BE2C (cell line): ENCODE data around the gene NHLRC1.

Source experiments
- DNase-seq: peaks from one replicate; pipeline ENCODE4 v3.0.0-alpha.2; 2020
- H3K27me3 ChIP-seq: fragments of 250-450 bp; sonication (Bioruptor Pico); 2 replicates; pipeline ENCODE4 v1.5.1; 2020; ENCODE audit warnings: mild to moderate bottlenecking
- H3K36me3 ChIP-seq: fragments of 250-450 bp; sonication (Bioruptor Pico); 2 replicates; pipeline ENCODE4 v1.5.1; 2020; ENCODE audit warnings: mild to moderate bottlenecking
- H3K4me1 ChIP-seq: fragments of 250-450 bp; sonication (Bioruptor Pico); 2 replicates; pipeline ENCODE4 v1.5.1; 2020
- H3K4me3 ChIP-seq: 2 replicates; pipeline ENCODE4 v1.5.1; 2011; ENCODE audit warnings: low read depth, low read length
- H3K9me3 ChIP-seq: fragments of 250-450 bp; sonication (Bioruptor Pico); 2 replicates; pipeline ENCODE4 v1.5.1; 2020
- CTCF ChIP-seq: IDR thresholded peaks from 2 replicates; pipeline ENCODE4 v1.5.1; 2012; ENCODE audit warnings: mild to moderate bottlenecking, low read depth, low read length

NHLRC1 gene

GRCh38 chr6:18099511-18099910 is 23.0 kb downstream of the NHLRC1 start:
- no peak for DNase-seq

GRCh38 chr6:18096423-18096822 is 26.1 kb downstream of the NHLRC1 start:
- Histone ChIP-seq H3K27me3 (no peaks in the 10 kb centered on the region), H3K4me1 (no peaks in the 10 kb centered on the region), H3K9me3 (no peaks in the 10 kb centered on the region), H3K36me3 (no peaks in the 10 kb centered on the region), H3K4me3 (no peak overlapping the region)
- no peak for TF ChIP-seq CTCF
- no peak for DNase-seq

More at GRCh38 chr6:18099511-18099910, 23.0 kb downstream of the NHLRC1 start:
- H3K4me3 ChIP-seq: no peak overlapping the region
- no peaks in the 10 kb centered on the region for H3K27me3 ChIP-seq
- no peaks in the 10 kb centered on the region for H3K36me3 ChIP-seq
- TF ChIP-seq CTCF: no peak
- no peaks in the 10 kb centered on the region for H3K9me3 ChIP-seq
- H3K4me1 ChIP-seq: no peaks in the 10 kb centered on the region

GRCh38 chr6:18091382-18091781 is 31.1 kb downstream of the NHLRC1 start:
- Histone ChIP-seq H3K36me3 (no peaks in the 10 kb centered on the region), H3K27me3 (no peaks in the 10 kb centered on the region), H3K9me3 (no peaks in the 10 kb centered on the region), H3K4me1 (no peaks in the 10 kb centered on the region), H3K4me3 (no peak overlapping the region)
- DNase-seq: no peak
- no peak for TF ChIP-seq CTCF

GRCh38 chr6:18090349-18090786 is 32.1 kb downstream of the NHLRC1 start:
- Histone ChIP-seq H3K4me1 (no peaks in the 10 kb centered on the region), H3K4me3 (no peak overlapping the region), H3K36me3 (no peaks in the 10 kb centered on the region), H3K9me3 (no peaks in the 10 kb centered on the region), H3K27me3 (no peaks in the 10 kb centered on the region)
- no peak for TF ChIP-seq CTCF
- no peak for DNase-seq

GRCh38 chr6:18088419-18089296 is 33.8 kb downstream of the NHLRC1 start:
- no peak for DNase-seq
- H3K27me3 ChIP-seq: no peaks in the 10 kb centered on the region
- TF ChIP-seq CTCF: no peak
- H3K4me3 ChIP-seq: no peak overlapping the region
- no peaks in the 10 kb centered on the region for H3K9me3 ChIP-seq
- no peaks in the 10 kb centered on the region for H3K36me3 ChIP-seq
- no peaks in the 10 kb centered on the region for H3K4me1 ChIP-seq
